ENCODE measurements around the gene ARHGAP33.
A peak's percentile ranks its signal among the peaks of the same experiment; 100 is the strongest.

ARHGAP33 gene

GRCh38 chr19:35734273-35734672 is 41.1 kb upstream of the ARHGAP33 start:
- no peak overlapping the region for H3K4me3 ChIP-seq (ENCODE audit: low read depth, low read length)
- H3K27ac ChIP-seq = no peak overlapping the region
- peaks cover 89% of the 10 kb centered on the region for H3K36me3 ChIP-seq

GRCh38 chr19:35734889-35735288 is 40.5 kb upstream of the ARHGAP33 start:
- H3K36me3 ChIP-seq = peaks cover 85% of the 10 kb centered on the region
- peak overlapping the region; percentile 51 for H3K27ac ChIP-seq
- no peak for TF ChIP-seq CTCF (IDR thresholded peaks at IDR 0.05; ENCODE audit: low read depth, low read length)
- no peak overlapping the region for H3K4me3 ChIP-seq (ENCODE audit: low read depth, low read length)
- no peaks in the 10 kb centered on the region for H3K9me3 ChIP-seq (ENCODE audit: severe bottlenecking)
- no peak for DNase-seq
- H3K27me3 ChIP-seq (ENCODE audit: insufficient read depth, low read depth, severe bottlenecking) = no peaks in the 10 kb centered on the region

More at GRCh38 chr19:35734273-35734672, 41.1 kb upstream of the ARHGAP33 start:
- H3K27me3 ChIP-seq (ENCODE audit: insufficient read depth, low read depth, severe bottlenecking) = no peaks in the 10 kb centered on the region
- no peak for TF ChIP-seq CTCF (IDR thresholded peaks at IDR 0.05; ENCODE audit: low read depth, low read length)
- H3K9me3 ChIP-seq (ENCODE audit: severe bottlenecking) = no peaks in the 10 kb centered on the region
- DNase-seq = no peak

GRCh38 chr19:35736913-35737886 is 38.2 kb upstream of the ARHGAP33 start:
- no peak for TF ChIP-seq CTCF (IDR thresholded peaks at IDR 0.05; ENCODE audit: low read depth, low read length)
- Histone ChIP-seq H3K9me3 (ENCODE audit: severe bottlenecking) (no peaks in the 10 kb centered on the region), H3K27me3 (ENCODE audit: insufficient read depth, low read depth, severe bottlenecking) (no peaks in the 10 kb centered on the region), H3K36me3 (peaks cover 63% of the 10 kb centered on the region), H3K4me3 (ENCODE audit: low read depth, low read length) (no peak overlapping the region), H3K27ac (no peak overlapping the region)
- no peak for DNase-seq

GRCh38 chr19:35738021-35738886 is 37.1 kb upstream of the ARHGAP33 start:
- H3K4me3 ChIP-seq (ENCODE audit: low read depth, low read length) = no peak overlapping the region
- no peak for DNase-seq
- H3K36me3 ChIP-seq = peaks cover 61% of the 10 kb centered on the region
- H3K27ac ChIP-seq = no peak overlapping the region
- H3K27me3 ChIP-seq (ENCODE audit: insufficient read depth, low read depth, severe bottlenecking) = no peaks in the 10 kb centered on the region
- TF ChIP-seq CTCF (IDR thresholded peaks at IDR 0.05; ENCODE audit: low read depth, low read length) = no peak
- H3K9me3 ChIP-seq (ENCODE audit: severe bottlenecking) = no peaks in the 10 kb centered on the region

- H3K27ac ChIP-seq = no peak overlapping the region
- TF ChIP-seq CTCF (IDR thresholded peaks at IDR 0.05; ENCODE audit: low read depth, low read length) = no peak
- no peak for DNase-seq
- no peaks in the 10 kb centered on the region for H3K9me3 ChIP-seq (ENCODE audit: severe bottlenecking)
- no peaks in the 10 kb centered on the region for H3K27me3 ChIP-seq (ENCODE audit: insufficient read depth, low read depth, severe bottlenecking)
- H3K4me3 ChIP-seq (ENCODE audit: low read depth, low read length) = no peak overlapping the region
- peaks cover 55% of the 10 kb centered on the region for H3K36me3 ChIP-seq
Measured at GRCh38 chr19:35738887-35739229, 36.5 kb upstream of the ARHGAP33 start.
